ENCODE data around the gene XPOT. TPM values are rescaled to one million over a fixed set of nuclear protein-coding genes. Genes with fewer than 3 reads are reported as not detected.

XPOT gene
- total and polyA plus RNA-seq, 3 donors from 2014 or later = 43.5 to 47.5 (median 46.8) TPM

GRCh38 chr12:64478661-64479060, 74.5 kb downstream of the XPOT start:
- intact Hi-C loops (cut with DNase I; ENCODE audit: low total_unique reads) = no loop called here
- H3K9me3 ChIP-seq = no peaks in the 10 kb centered on the region
- no peak overlapping the region for H3K27ac ChIP-seq
- no peak overlapping the region for H3K4me3 ChIP-seq
- no peaks in the 10 kb centered on the region for H3K27me3 ChIP-seq
- no peak for TF ChIP-seq POLR2A (IDR thresholded peaks at IDR 0.05)
- TF ChIP-seq, protein P1, sequence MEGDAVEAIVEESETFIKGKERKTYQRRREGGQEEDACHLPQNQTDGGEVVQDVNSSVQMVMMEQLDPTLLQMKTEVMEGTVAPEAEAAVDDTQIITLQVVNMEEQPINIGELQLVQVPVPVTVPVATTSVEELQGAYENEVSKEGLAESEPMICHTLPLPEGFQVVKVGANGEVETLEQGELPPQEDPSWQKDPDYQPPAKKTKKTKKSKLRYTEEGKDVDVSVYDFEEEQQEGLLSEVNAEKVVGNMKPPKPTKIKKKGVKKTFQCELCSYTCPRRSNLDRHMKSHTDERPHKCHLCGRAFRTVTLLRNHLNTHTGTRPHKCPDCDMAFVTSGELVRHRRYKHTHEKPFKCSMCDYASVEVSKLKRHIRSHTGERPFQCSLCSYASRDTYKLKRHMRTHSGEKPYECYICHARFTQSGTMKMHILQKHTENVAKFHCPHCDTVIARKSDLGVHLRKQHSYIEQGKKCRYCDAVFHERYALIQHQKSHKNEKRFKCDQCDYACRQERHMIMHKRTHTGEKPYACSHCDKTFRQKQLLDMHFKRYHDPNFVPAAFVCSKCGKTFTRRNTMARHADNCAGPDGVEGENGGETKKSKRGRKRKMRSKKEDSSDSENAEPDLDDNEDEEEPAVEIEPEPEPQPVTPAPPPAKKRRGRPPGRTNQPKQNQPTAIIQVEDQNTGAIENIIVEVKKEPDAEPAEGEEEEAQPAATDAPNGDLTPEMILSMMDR (IDR thresholded peaks at IDR 0.05) = no peak
- DNase-seq = no peak
- no peaks in the 10 kb centered on the region for H3K4me1 ChIP-seq
- no peaks in the 10 kb centered on the region for H3K36me3 ChIP-seq (ENCODE audit: low read depth, missing control alignments)

DNA sequence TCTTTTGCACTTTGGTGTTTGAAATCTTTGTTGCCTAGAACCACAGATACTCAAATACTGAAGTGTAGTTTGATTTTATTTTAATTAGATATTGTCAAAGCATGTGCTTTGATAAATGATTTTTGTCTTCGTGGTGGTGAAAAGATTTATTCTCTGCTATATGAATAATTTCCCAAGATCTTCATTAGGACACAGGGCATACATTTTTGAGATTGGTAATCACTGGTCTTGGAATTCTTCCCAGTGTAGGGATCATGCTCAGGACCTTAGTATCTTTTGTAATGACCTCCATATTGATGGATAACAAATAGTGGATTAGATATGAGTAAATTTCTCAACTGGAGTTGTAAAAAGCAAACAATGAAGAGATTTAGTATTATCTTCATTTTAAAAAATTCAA, 76.0 kb downstream of the XPOT start:
- intact Hi-C loops (cut with DNase I; ENCODE audit: low total_unique reads) = no loop called here
- Histone ChIP-seq H3K27me3 (no peaks in the 10 kb centered on the region), H3K4me3 (no peak overlapping the region), H3K36me3 (ENCODE audit: low read depth, missing control alignments) (no peaks in the 10 kb centered on the region), H3K27ac (no peak overlapping the region), H3K9me3 (no peaks in the 10 kb centered on the region), H3K4me1 (no peaks in the 10 kb centered on the region)
- TF ChIP-seq, protein P1 (IDR thresholded peaks at IDR 0.05) = no peak
- TF ChIP-seq POLR2A (IDR thresholded peaks at IDR 0.05) = no peak
- no peak for DNase-seq
- 55 to 65% methylated on average over 1 of the region's 1 CpG for WGBS, 2 donors

DNA sequence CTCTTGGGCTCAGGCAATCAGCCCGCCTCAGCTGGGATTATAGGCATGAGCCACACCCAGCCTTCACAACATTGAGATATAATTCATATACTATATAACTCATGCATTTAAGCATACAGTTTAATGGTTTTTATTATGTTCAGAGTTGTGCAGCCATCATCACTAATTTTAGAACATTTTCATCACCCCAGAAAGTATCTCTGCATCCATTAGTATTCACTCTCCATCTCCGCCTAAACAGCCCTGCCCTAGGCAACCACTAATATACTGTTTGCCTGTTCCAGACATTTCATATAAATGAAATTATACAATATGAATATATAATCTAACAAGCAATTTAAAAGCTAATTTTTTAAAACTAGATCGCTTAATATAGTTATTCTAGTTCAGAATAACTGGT, 82.5 kb downstream of the XPOT start:
- H3K9me3 ChIP-seq = no peaks in the 10 kb centered on the region
- no peaks in the 10 kb centered on the region for H3K36me3 ChIP-seq (ENCODE audit: low read depth, missing control alignments)
- no peak overlapping the region for H3K27ac ChIP-seq
- WGBS, 2 donors = 95 to 97% methylated on average over 3 of the region's 3 CpGs
- no peaks in the 10 kb centered on the region for H3K4me1 ChIP-seq
- no peak overlapping the region for H3K4me3 ChIP-seq
- no peak for TF ChIP-seq POLR2A (IDR thresholded peaks at IDR 0.05)
- TF ChIP-seq, protein P1 (IDR thresholded peaks at IDR 0.05) = no peak
- intact Hi-C loops (cut with DNase I; ENCODE audit: low total_unique reads) = no loop called here
- H3K27me3 ChIP-seq = no peaks in the 10 kb centered on the region
- DNase-seq = no peak

GRCh38 chr12:64491718-64492117, 87.5 kb downstream of the XPOT start:
- intact Hi-C loops (cut with DNase I; ENCODE audit: low total_unique reads) = no loop called here
- 95 to 96% methylated on average over 1 of the region's 1 CpG for whole genome bisulfite sequencing, 2 donors
- Histone ChIP-seq H3K4me3 (no peak overlapping the region), H3K27ac (no peak overlapping the region), H3K4me1 (no peaks in the 10 kb centered on the region), H3K27me3 (no peaks in the 10 kb centered on the region), H3K36me3 (ENCODE audit: low read depth, missing control alignments) (no peaks in the 10 kb centered on the region), H3K9me3 (no peaks in the 10 kb centered on the region)
- TF ChIP-seq POLR2A (IDR thresholded peaks at IDR 0.05) = no peak
- TF ChIP-seq, protein P1 (IDR thresholded peaks at IDR 0.05) = no peak
- DNase-seq = no peak

DNA sequence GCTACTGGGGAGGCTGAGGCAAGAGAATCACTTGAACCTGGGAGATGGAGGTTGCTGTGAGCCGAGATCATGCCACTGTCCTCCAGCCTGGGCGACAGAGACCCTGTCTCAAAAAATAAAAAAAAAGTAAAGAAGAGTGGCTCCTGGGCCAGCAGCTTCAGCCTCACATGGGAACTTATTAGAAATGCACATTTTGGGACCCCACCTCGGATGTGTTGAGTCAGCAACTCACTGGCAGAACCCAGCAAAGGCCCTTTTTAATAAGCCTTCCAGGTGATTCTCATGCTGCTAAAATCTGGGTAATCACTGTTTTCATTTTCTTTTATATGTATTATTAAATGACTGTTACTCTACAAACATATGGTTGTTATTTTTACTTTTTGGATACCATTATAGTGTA, 89.3 kb downstream of the XPOT start:
- H3K9me3 ChIP-seq = no peaks in the 10 kb centered on the region
- H3K36me3 ChIP-seq (ENCODE audit: low read depth, missing control alignments) = no peaks in the 10 kb centered on the region
- H3K4me1 ChIP-seq = no peaks in the 10 kb centered on the region
- 87 to 99% methylated on average over 3 of the region's 3 CpGs for WGBS, 2 donors
- H3K4me3 ChIP-seq = no peak overlapping the region
- no peak for TF ChIP-seq POLR2A (IDR thresholded peaks at IDR 0.05)
- TF ChIP-seq, protein P1 (IDR thresholded peaks at IDR 0.05) = no peak
- no peak for DNase-seq
- H3K27me3 ChIP-seq = no peaks in the 10 kb centered on the region
- intact Hi-C loops (cut with DNase I; ENCODE audit: low total_unique reads) = no loop called here
- no peak overlapping the region for H3K27ac ChIP-seq

Data from testis (tissue), 3 donors.